Activated CD8-positive, alpha-beta memory T cell treated with anti-CD3 and anti-CD28 coated beads, Interleukin-2, amount 50 U/mL, for 4 hours (primary cell): ENCODE measurements around the gene SSRP1.
"Not testable (repeated sequence)": the region's sequence is repeated elsewhere in the genome, so short reads cannot be mapped to it uniquely, and the experiment has no call there.

ENCODE experiments used
- DNase-seq: peaks from one replicate; pipeline ENCODE4 v3.0.0-alpha.2; 2020

The SSRP1 gene

DNA sequence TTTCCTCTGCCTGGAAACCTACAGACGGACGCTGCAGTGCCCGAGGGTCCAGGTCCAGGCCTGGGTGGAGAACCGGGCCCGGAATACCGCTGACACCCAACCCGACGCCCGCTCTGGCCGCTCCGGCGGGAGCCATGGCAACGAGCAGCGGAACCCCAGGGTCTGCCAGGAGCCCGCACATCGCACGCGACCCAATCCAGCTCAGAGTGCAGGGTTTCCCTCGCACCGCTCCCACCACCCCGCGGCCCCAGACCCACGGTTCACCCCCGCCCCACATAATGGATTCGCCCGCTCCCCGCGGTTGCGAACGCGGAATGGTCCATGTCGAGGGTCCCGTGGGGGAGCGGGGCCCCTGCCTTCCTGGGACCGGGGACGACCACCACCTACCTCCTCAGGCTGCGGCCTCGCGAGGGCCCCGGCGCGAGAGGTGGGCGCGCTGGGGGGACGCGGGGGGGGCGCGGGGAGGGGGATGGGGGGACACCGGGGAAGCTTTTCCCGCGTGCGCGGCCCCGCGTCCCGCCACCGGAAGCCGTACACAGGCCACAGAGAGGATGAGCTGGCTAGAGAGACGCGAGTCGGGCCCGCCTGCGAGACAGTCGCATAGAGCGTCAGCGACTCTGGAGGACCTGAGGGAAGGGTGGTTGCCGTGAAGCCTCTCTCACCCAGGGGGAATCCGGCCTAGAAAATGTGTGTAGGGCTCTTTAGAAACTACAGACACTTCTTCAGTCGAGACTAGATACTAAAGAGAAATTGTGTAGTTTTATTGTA is at the start of gene SSRP1:
Gene SSRP1 (minus strand): TSS at position 550 of the 768 bp plus-strand sequence. CDS start 771 bp downstream, outside the sequence.
- DNase-seq, result peak; percentile 86

- DNase-seq, result no peak
These were observed 45.3 kb upstream of the SSRP1 start, which contains the start of gene PRG3 for GRCh38 chr11:57380975-57381374. PRG3 (minus strand) TSS chr11:57381150; CDS start chr11:57380708, 442 bp downstream.

DNA sequence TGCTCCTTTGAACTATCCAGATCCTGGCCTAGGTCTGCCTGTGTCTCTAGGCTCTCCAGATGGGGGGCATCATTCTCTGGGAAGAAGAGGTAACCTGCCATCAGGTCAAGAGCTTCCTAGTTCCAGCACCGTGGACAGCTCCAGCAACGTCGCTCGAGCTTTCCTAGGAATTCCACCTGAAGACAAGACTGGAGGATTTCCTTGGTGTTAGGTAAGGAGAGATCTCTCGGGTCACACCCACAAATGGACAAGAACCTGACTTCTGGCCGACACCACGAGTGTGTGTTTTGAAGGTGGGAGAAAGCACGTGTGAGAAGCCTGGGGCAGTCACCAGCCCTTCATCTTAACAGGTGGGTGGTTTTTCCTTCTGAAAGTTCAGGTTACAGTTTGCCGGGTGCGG is 44.0 kb upstream of the SSRP1 start:
- DNase-seq, result no peak

GRCh38 chr11:57378186-57378585 is 42.5 kb upstream of the SSRP1 start:
- no peak for DNase-seq

- DNase-seq, result no peak
These were observed 41.4 kb upstream of the SSRP1 start for GRCh38 chr11:57377107-57377506.

- no peak for DNase-seq
These were observed 40.7 kb upstream of the SSRP1 start for GRCh38 chr11:57376095-57377090.

- DNase-seq, result no peak
These were observed 39.8 kb upstream of the SSRP1 start for GRCh38 chr11:57375490-57375889.

- no peak for DNase-seq
These were observed 39.3 kb upstream of the SSRP1 start for GRCh38 chr11:57374966-57375365.

DNA sequence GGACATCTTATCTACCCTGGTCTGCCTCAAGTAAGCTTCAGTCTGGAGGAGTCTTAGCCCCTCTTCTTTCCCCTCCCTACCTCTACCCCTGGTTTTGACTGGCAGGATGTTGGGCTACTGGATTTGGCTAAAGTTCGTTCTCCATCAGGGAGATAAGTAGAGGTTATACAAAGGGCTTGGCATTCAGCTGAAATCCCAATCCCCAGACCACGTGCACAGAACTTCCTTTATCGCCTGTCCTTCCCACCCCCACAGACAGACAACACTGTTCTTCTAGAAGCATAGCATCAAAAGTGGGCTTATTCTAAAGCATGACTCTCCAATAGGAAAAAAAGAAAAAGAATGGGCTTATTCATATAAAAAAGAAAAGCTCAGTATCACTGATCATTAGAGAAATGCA is 37.5 kb upstream of the SSRP1 start:
- no peak for DNase-seq

DNA sequence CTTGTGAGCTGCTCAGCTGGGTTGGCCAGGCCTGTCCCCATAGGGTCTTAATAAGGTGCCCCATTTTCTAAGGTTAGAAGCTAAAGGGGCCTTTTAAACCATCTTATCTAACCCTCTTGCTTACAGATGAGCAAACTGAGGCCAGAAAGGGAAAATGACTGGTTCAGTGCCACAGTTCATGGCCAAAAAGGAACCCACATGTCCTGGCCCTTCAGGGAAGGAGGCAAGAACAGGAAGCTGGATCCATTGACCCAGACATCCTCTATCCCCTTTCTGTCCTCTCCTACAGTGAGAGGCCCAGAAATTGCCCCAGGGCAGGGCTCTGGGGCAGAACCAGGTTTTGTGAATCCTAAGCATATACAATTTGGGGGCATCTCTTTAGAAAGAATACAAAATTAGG is 35.2 kb upstream of the SSRP1 start:
- no peak for DNase-seq

DNA sequence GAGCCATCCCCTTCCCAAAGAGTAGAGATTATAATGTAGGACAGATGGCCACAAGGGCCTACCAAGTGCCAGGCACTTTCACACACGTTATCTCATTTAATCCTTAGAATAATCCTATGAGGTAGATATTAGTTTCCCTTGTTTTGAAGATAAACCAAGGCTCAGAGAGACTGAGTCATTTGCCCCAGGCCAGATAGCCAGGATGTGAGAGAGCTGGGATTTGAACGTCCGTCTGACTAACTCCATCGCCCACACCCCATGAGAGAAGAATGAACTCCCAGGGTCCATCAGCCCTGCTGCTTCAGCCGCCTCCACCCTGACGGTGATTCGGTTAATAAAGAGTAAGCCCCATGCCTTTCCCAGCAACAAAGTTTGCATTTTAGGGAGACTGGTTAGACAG is 34.6 kb upstream of the SSRP1 start:
- no peak for DNase-seq

DNA sequence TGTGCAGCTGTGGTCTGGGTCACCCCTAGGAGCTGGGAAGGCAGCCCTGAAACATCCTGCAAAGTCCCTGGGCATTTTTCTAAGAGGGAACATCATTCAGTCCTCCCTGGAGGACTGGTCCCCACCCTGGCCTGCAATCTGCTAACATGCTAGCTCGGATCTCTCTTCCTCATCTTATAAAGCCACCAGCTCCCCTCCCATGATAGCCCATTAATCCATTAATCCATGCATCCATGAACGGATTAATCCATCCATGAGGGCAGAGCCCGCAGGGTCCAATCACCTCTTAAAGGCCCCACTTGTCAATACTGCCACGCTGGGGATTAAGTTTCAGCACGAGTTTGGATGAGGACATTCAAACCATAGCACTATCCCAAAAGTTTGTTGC is 33.1 kb upstream of the SSRP1 start:
- DNase-seq, result no peak

- no peak for DNase-seq
These were observed 32.6 kb upstream of the SSRP1 start for GRCh38 chr11:57368106-57368844.

- DNase-seq, result no peak
These were observed 29.4 kb upstream of the SSRP1 start for GRCh38 chr11:57364851-57365660.

DNA sequence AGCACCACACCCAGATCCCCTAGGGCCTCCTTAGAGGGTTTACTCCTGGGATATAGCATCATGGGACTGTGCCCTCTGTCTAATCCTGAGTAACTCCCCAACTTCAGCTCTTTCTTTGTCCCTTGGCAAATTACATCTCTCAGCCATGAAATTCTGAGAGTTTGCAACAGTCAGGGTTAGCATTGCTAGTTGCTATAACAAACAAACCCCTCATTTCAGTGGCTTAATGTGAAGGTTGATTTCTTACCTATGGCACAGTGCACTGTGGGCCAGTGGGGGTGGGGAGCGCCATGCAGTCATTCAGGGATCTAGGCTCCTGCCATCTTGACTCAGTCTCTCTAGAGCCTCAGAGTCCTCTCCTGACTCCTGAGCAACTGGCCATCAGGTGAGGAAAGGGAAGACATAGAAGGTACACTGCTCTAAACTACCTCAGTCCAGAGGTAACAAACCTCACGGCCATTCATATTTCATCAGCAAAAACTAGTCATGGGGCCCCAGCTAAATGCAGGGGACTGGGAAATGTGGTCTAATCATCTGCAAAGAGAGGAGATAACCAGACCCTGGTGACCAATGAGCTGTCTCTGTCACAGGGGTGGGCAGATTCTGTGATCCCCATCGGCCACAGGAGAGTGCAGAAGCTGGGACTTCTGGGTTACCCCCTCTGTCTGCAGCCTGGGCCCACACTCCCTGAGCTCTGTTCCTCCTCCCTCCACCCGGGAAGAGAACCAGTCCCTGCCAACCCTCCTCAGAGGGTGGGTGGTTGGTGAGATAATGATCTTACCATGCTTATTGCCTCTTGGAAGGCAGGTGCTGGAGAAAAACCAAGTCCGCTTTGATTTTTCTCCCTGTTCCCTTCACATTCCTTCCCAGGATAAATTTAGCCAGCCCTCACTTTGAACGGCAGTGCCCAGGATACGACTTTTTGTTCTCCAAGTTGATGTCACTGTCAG is 27.7 kb upstream of the SSRP1 start:
- no peak for DNase-seq

DNA sequence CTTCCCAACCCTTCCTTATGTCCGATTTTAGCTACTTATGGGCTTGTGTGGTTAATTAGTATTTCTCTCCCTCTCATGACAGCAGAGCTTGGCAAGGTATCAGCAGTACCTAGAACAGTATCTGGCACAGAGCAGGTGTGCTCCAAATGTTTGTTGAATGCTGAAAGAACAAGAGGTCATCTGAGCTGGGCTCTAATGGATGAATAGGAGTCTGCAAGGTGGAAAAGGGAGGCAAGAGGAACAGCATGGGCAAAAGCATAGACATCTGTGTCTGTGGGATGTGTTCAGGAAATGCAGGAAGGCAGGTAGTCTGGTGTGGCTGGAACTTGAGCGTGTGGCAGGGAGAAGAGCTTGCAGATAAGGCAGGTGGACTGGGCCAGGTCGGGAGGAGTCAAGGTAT is 26.2 kb upstream of the SSRP1 start:
- DNase-seq, result no peak

DNA sequence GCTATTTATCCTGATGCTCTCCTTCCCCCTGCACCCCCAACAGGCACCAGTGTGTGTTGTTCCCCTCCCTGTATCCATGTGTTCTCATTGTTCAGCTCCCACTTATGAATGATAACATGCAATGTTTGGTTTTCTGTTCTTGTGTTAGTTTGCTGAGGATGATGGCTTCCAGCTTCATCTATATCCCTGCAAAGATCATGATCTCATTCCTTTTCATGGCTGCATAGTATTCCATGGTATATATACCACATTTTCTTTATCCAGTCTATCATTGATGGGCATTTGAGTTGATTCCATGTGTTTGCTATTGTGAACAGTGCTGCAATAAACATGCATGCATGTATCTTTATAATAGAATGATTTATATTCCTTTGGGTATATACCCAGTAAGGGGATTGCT is 25.7 kb upstream of the SSRP1 start:
- not testable (repeated sequence) for DNase-seq

DNA sequence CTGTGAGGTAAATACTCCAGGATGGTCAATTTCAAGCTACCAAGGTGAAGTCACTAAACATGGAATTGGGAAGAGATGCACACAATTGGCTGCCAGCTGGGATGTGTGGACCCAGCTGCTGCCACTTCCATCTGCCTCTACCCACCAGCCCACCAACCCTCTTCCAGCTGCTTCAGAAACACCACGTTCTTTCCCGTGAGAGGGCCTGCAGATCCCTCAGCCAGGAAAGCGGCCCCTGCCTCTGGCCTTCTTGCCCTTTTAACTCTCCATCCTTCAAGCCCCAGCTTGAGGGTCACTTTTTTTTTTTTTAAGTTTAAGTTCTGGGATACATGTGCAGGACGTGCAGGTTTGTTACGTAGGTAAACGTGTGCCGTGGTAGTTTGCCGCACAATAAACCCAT is 25.3 kb upstream of the SSRP1 start:
- DNase-seq, result no peak

GRCh38 chr11:57359896-57360690 is 24.4 kb upstream of the SSRP1 start:
- DNase-seq, result no peak

DNA sequence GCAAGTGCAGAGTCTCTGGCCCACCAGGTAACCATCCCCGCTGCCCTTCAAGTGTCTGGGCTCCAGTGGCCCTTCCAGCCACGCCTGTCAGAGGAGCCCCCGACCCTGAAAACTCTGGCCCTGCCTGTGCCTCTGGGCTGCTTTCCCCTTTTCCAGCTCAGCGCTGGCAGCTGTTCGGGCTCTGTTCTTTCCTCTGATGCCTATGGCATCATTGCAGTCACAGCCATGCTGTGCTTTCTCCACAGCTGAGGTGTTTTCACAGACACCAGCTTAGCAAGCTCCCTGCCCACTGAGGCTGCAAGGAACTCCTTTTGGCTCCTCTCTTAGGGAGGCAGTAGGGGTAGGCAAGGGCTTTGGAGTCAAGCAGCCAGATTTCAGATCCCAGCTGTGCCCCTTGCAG is 23.7 kb upstream of the SSRP1 start:
- DNase-seq, result no peak
